GM19240 (cell line): ENCODE measurements around the gene SQOR.

Source experiments
- DNase-seq: peaks from one replicate; pipeline ENCODE4 v3.0.0; 2011; ENCODE audit warnings: low spot score; ENCODE audit not compliant: insufficient read length

The SQOR gene

GRCh38 chr15:45704329-45705249 lies 69.8 kb downstream of the SQOR start:
- DNase-seq = no peak

GRCh38 chr15:45705510-45706473 lies 71.0 kb downstream of the SQOR start:
- DNase-seq = peak; percentile 11

- no peak for DNase-seq
These were observed 75.8 kb downstream of the SQOR start for GRCh38 chr15:45710657-45711056.

GRCh38 chr15:45714590-45715488 lies 80.0 kb downstream of the SQOR start:
- DNase-seq = no peak

GRCh38 chr15:45715528-45715927 lies 80.7 kb downstream of the SQOR start:
- no peak for DNase-seq

- DNase-seq = no peak
These were observed 84.7 kb downstream of the SQOR start for GRCh38 chr15:45719490-45719889.

GRCh38 chr15:45720183-45720582 lies 85.4 kb downstream of the SQOR start:
- DNase-seq = no peak

- no peak for DNase-seq
These were observed 93.8 kb downstream of the SQOR start for GRCh38 chr15:45728641-45729040.

- no peak for DNase-seq
These were observed 94.3 kb downstream of the SQOR start for GRCh38 chr15:45729141-45729540.

- no peak for DNase-seq
These were observed 96.5 kb downstream of the SQOR start for GRCh38 chr15:45731343-45731742.

- no peak for DNase-seq
These were observed 97.8 kb downstream of the SQOR start for GRCh38 chr15:45732662-45733061.

- DNase-seq = no peak
These were observed 99.5 kb downstream of the SQOR start for GRCh38 chr15:45734260-45734711.
